ENCODE measurements around the gene TRIM66. TPM values are rescaled to one million over a fixed set of nuclear protein-coding genes. Genes with fewer than 3 reads are reported as not detected.

Gene TRIM66
- total and polyA plus RNA-seq, 2 donors (not counting 3 experiments of a cell fraction or from before 2014, with no cell fraction given): 5.5 to 11.7 TPM

DNA sequence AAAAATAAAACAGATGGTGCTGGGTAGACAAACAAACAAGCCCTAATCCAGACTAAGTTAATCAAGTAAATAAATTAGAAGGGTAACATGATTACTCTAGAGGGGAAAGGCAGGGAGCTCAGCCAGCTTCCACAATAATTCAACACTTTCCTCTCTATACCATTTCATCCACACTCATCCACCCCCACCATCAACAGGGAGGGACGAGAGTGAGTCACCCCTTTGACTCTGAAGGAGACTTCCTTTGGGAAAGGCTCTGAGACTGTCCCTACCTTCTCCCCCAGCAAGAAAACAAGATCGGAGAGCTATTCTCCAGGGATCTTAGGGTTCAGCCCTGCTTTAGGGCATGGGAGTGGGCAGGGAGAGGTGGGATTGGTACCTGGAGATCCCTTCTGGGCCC, 33.1 kb downstream of the TRIM66 start:
- POLR2A ChIA-PET: no interaction called here
- no peak overlapping the region for H3K4me2 ChIP-seq (ENCODE audit: insufficient read depth, low read length)
- dilution Hi-C loops (cut with MboI; ENCODE audit: extremely low pct_ligation_motif_present, low sequenced_read_pairs) (no loop called here), intact Hi-C loops (cut with micrococcal nuclease) (no loop called here)
- H3K4me3 ChIP-seq (replicated peaks in 1 of 3; ENCODE audit: insufficient read depth in 1 of 3, low read depth in 1 of 3, low read length in 3 of 3): no peak overlapping the region
- CTCF ChIA-PET: interaction anchor here (1.0 kb wide), 1 partner anchor 10 kb away, joined by 4 read pairs; no protein-coding TSS in a partner anchor
- no peaks in the 10 kb centered on the region for H3K9me3 ChIP-seq (replicated peaks; ENCODE audit: control insufficient read depth, insufficient read depth, low read length)
- H3K36me3 ChIP-seq (ENCODE audit: control insufficient read depth in 2 of 2, extremely low read depth in 1 of 2, insufficient read depth in 2 of 2, low read length in 2 of 2): peaks cover 0 to 5% of the 10 kb centered on the region in 2 experiments
- H2AFZ ChIP-seq (ENCODE audit: low read depth, low read length): peak overlapping the region; percentile 41
- no peaks in the 10 kb centered on the region for H3K27me3 ChIP-seq (ENCODE audit: control insufficient read depth in 2 of 2, insufficient read depth in 2 of 2, low read length in 2 of 2)
- H4K20me1 ChIP-seq (replicated peaks; ENCODE audit: control insufficient read depth, extremely low read depth, insufficient read depth, low read length): no peaks in the 10 kb centered on the region
- DNase-seq (ENCODE audit: low read depth, low spot score): peak; percentile 29
- H3K27ac ChIP-seq (ENCODE audit: insufficient read depth, low read depth, low read length): no peak overlapping the region
- no peaks in the 10 kb centered on the region for H3K79me2 ChIP-seq (ENCODE audit: control insufficient read depth, insufficient read depth, low read length)
- no peaks in the 10 kb centered on the region for H3K9me1 ChIP-seq (replicated peaks; ENCODE audit: control insufficient read depth, extremely low read depth, insufficient read depth, low read length)
- TF ChIP-seq EZH2 (IDR thresholded peaks at IDR 0.05; ENCODE audit: borderline replicate concordance, low read depth, low read length, severe bottlenecking) (no peak), POLR2A (IDR thresholded peaks at IDR 0.05; ENCODE audit: low read depth, low read length) (no peak), FOS (IDR thresholded peaks at IDR 0.05; ENCODE audit: borderline replicate concordance, insufficient read depth, low read length) (peak; percentile 87), MYC (IDR thresholded peaks at IDR 0.05; ENCODE audit: low read depth, low read length) (no peak), POLR2AphosphoS5 (IDR thresholded peaks at IDR 0.05; ENCODE audit: insufficient read depth, low read depth, low read length) (no peak), JUN (IDR thresholded peaks at IDR 0.05; ENCODE audit: borderline replicate concordance, insufficient read depth, insufficient read length, low read depth) (peak; percentile 46), GATA2 (IDR thresholded peaks at IDR 0.05; ENCODE audit: insufficient read depth, insufficient read length, low read depth, low read length) (no peak)
- TF ChIP-seq, protein P1, sequence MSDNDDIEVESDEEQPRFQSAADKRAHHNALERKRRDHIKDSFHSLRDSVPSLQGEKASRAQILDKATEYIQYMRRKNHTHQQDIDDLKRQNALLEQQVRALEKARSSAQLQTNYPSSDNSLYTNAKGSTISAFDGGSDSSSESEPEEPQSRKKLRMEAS (IDR thresholded peaks at IDR 0.05; ENCODE audit: insufficient read depth, insufficient read length): no peak
- TF ChIP-seq, protein P2, sequence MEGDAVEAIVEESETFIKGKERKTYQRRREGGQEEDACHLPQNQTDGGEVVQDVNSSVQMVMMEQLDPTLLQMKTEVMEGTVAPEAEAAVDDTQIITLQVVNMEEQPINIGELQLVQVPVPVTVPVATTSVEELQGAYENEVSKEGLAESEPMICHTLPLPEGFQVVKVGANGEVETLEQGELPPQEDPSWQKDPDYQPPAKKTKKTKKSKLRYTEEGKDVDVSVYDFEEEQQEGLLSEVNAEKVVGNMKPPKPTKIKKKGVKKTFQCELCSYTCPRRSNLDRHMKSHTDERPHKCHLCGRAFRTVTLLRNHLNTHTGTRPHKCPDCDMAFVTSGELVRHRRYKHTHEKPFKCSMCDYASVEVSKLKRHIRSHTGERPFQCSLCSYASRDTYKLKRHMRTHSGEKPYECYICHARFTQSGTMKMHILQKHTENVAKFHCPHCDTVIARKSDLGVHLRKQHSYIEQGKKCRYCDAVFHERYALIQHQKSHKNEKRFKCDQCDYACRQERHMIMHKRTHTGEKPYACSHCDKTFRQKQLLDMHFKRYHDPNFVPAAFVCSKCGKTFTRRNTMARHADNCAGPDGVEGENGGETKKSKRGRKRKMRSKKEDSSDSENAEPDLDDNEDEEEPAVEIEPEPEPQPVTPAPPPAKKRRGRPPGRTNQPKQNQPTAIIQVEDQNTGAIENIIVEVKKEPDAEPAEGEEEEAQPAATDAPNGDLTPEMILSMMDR (IDR thresholded peaks at IDR 0.05; ENCODE audit: extremely low read depth in 1 of 2, insufficient read depth in 1 of 2, low read depth in 1 of 2, low read length in 2 of 2): no peak
- peaks cover 5% of the 10 kb centered on the region for H3K4me1 ChIP-seq (ENCODE audit: control insufficient read depth, extremely low read depth, insufficient read depth, low read length)
- H3K9ac ChIP-seq (replicated peaks; ENCODE audit: extremely low read depth, insufficient read depth, low read length): no peak overlapping the region
- no TSS peak for BruUV-seq (replicated peaks)
- FAIRE-seq: peak; percentile 87

All from endothelial cell of umbilical vein (primary cell).